Upper lobe of left lung (tissue), 6 donors: Measurements from ENCODE around the gene FETUB. TPM values are rescaled to one million over a fixed set of nuclear protein-coding genes. Genes with fewer than 3 reads are reported as not detected.
"Not testable (repeated sequence)": the region's sequence is repeated elsewhere in the genome, so short reads cannot be mapped to it uniquely, and the experiment has no call there.

Experiments used
- ATAC-seq, 2 donors: fragments of 200-7000 bp; cut with Tn5 transposase; one replicate each; pipeline ENCODE4 v1.9.1; 2022; ENCODE audit warnings: mild to moderate bottlenecking in 2 of 2, moderate library complexity in 2 of 2; ENCODE audit not compliant: low FRiP score in 2 of 2
- DNase-seq, 2 donors: peaks; one replicate each; pipeline ENCODE4 v3.0.0-alpha.2; 2019 to 2020
- H3K27ac ChIP-seq, 4 donors: fragments of 200-600 bp; sonication (generic); one replicate each; pipeline ENCODE4 v1.5.1; 2016 to 2019
- H3K27me3 ChIP-seq, 4 donors: fragments of 200-600 bp; sonication (generic); one replicate each; pipeline ENCODE4 v1.5.1; 2017 to 2019
- H3K36me3 ChIP-seq, 4 donors: fragments of 200-600 bp; sonication (generic); one replicate each; pipeline ENCODE4 v1.5.1; 2016 to 2019
- H3K4me1 ChIP-seq, 4 donors: fragments of 200-600 bp; sonication (generic); one replicate each; pipeline ENCODE4 v1.5.1; 2018 to 2019
- H3K4me3 ChIP-seq, 4 donors: fragments of 200-600 bp; sonication (generic); one replicate each; pipeline ENCODE4 v1.5.1; 2017 to 2019; ENCODE audit warnings: mild to moderate bottlenecking in 2 of 4, moderate library complexity in 1 of 4
- H3K9me3 ChIP-seq, 4 donors: fragments of 200-600 bp; sonication (generic); one replicate each; pipeline ENCODE4 v1.5.1; 2018 to 2019
- EP300 ChIP-seq, 4 donors: sonication (generic); formaldehyde crosslinking; IDR thresholded peaks; one replicate each; pipeline ENCODE4 v1.5.1; 2017; ENCODE audit warnings: antibody characterized with exemption in 4 of 4, control low read depth in 2 of 4
- POLR2A ChIP-seq, 4 donors: fragments of 450-650 bp; IDR thresholded peaks; one replicate each; pipeline ENCODE4 v1.5.1; 2016 to 2017; ENCODE audit warnings: antibody characterized with exemption in 4 of 4, mild to moderate bottlenecking in 2 of 4
- POLR2AphosphoS5 ChIP-seq, 2 donors: sonication (generic); formaldehyde crosslinking; IDR thresholded peaks; one replicate each; pipeline ENCODE4 v1.5.1; 2017; ENCODE audit warnings: antibody characterized with exemption in 2 of 2
- WGBS, 2 donors: methylation state at CpG; one replicate each; pipeline ENCODE4 v1.1.5; 2017 to 2018; 5-methylcytosine and 5-hydroxymethylcytosine counted together
- total RNA-seq, 6 donors: library from RNA; depleted of rRNA in 4 of 6; stranded (reverse); fragments of >200 nt in 4 of 6; gene quantifications; one replicate each; pipeline versions ENCODE4 v1.1.0 to v1.2.1, GENCODE V29; 2016 to 2021
- TF ChIP-seq, protein P1 (sequence below), 6 experiments: fragments of 450-650 bp in 4 of 6; fragments of 200-600 bp in 2 of 6; sonication (generic) in 2 of 6; IDR thresholded peaks; one replicate each; pipeline ENCODE4 v1.5.1; 2016 to 2019; ENCODE audit warnings: antibody characterized with exemption in 6 of 6
- donor health status: DM: no; HTN: no; CAD: no; lungs with moderate emphysema.
- donor health status: DM: no; HTN: yes; CAD: no; lungs with severe emphysema.

The FETUB gene
- total RNA-seq, 6 donors from 2014 or later: not detected

DNA sequence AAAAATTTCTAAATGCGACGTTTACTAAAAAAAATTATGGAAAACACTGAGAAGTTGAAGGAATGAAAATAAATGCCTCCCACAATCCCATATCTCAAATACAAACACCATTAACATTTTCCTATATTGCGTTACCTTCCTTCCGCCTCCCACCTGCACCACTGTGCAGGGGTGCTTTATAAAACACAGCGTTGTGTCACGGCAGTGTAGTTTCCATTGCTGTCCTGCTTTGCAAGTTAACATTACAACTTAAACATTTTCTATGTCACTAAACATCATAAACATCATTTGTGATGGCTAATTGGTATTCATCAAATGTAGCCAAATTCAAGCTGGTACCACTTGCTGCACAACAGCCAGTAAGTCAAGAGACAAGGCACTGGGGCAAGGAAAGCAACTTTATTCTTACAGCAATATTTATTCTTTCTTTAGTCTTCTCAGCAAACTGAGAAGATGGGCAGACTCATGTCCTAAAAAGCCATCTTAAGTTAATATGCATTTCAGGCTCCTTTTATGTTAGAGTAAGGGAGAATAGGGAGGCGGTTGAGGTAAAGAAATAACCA is 12.3 kb upstream of the FETUB start:
- Histone ChIP-seq H3K9me3 (no peaks in the 10 kb centered on the region), H3K4me3 (no peak overlapping the region), H3K36me3 (no peaks in the 10 kb centered on the region), H3K27me3 (no peaks in the 10 kb centered on the region), H3K27ac (no peak overlapping the region), H3K4me1 (no peaks in the 10 kb centered on the region)
- no peak for DNase-seq
- ATAC-seq: no peak
- 93 to 94% methylated on average over 7 of the region's 7 CpGs for WGBS, 2 donors
- TF ChIP-seq POLR2A (IDR thresholded peaks at IDR 0.05) (no peak), EP300 (IDR thresholded peaks at IDR 0.05) (no peak), POLR2AphosphoS5 (IDR thresholded peaks at IDR 0.05) (no peak)
- TF ChIP-seq, protein P1, sequence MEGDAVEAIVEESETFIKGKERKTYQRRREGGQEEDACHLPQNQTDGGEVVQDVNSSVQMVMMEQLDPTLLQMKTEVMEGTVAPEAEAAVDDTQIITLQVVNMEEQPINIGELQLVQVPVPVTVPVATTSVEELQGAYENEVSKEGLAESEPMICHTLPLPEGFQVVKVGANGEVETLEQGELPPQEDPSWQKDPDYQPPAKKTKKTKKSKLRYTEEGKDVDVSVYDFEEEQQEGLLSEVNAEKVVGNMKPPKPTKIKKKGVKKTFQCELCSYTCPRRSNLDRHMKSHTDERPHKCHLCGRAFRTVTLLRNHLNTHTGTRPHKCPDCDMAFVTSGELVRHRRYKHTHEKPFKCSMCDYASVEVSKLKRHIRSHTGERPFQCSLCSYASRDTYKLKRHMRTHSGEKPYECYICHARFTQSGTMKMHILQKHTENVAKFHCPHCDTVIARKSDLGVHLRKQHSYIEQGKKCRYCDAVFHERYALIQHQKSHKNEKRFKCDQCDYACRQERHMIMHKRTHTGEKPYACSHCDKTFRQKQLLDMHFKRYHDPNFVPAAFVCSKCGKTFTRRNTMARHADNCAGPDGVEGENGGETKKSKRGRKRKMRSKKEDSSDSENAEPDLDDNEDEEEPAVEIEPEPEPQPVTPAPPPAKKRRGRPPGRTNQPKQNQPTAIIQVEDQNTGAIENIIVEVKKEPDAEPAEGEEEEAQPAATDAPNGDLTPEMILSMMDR (IDR thresholded peaks at IDR 0.05): no peak

GRCh38 chr3:186628756-186629155 is 11.4 kb upstream of the FETUB start:
- H3K4me3 ChIP-seq: no peak overlapping the region
- H3K27me3 ChIP-seq: no peaks in the 10 kb centered on the region
- no peaks in the 10 kb centered on the region for H3K4me1 ChIP-seq
- DNase-seq: no peak
- H3K36me3 ChIP-seq: no peaks in the 10 kb centered on the region
- no peak for TF ChIP-seq POLR2AphosphoS5 (IDR thresholded peaks at IDR 0.05)
- TF ChIP-seq EP300 (IDR thresholded peaks at IDR 0.05): no peak
- TF ChIP-seq POLR2A (IDR thresholded peaks at IDR 0.05): no peak
- TF ChIP-seq, protein P1 (IDR thresholded peaks at IDR 0.05): no peak
- ATAC-seq: no peak
- no peak overlapping the region for H3K27ac ChIP-seq
- WGBS, 2 donors: 82 to 90% methylated on average over 7 of the region's 7 CpGs
- H3K9me3 ChIP-seq: no peaks in the 10 kb centered on the region

GRCh38 chr3:186630950-186631641 is 9.1 kb upstream of the FETUB start:
- TF ChIP-seq, protein P1 (IDR thresholded peaks at IDR 0.05): no peak
- TF ChIP-seq POLR2A (IDR thresholded peaks at IDR 0.05) (no peak), EP300 (IDR thresholded peaks at IDR 0.05) (no peak), POLR2AphosphoS5 (IDR thresholded peaks at IDR 0.05) (no peak)
- ATAC-seq: no peak
- H3K27me3 ChIP-seq: no peaks in the 10 kb centered on the region

DNA sequence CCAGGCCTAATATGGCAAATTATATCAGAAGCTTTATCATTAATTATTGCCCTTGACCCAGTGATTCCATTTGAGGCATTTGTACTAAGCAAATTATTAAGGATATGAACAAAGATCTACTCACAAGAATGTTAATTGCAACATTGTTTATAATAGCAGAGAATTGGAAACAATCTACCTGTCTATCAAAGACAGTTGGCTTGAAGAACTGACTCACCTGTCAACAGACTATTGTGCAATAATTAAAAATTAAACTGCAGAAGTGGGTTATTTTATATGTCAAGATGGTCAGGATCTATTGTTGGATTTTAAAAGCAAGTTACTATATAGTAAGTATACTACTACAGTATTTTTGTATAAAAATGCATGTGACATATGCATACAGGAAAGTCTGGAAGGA is 6.7 kb upstream of the FETUB start:
- no peaks in the 10 kb centered on the region for H3K4me1 ChIP-seq
- H3K27ac ChIP-seq: no peak overlapping the region
- H3K36me3 ChIP-seq: no peaks in the 10 kb centered on the region
- DNase-seq (no peak), ATAC-seq (no peak)
- no peaks in the 10 kb centered on the region for H3K9me3 ChIP-seq
- no peak overlapping the region for H3K4me3 ChIP-seq
- no peaks in the 10 kb centered on the region for H3K27me3 ChIP-seq
- TF ChIP-seq POLR2AphosphoS5 (IDR thresholded peaks at IDR 0.05) (no peak), EP300 (IDR thresholded peaks at IDR 0.05) (no peak), POLR2A (IDR thresholded peaks at IDR 0.05) (no peak)
- TF ChIP-seq, protein P1 (IDR thresholded peaks at IDR 0.05): no peak

More at GRCh38 chr3:186630950-186631641, 9.1 kb upstream of the FETUB start:
- H3K36me3 ChIP-seq: no peaks in the 10 kb centered on the region
- H3K4me1 ChIP-seq: no peaks in the 10 kb centered on the region
- no peaks in the 10 kb centered on the region for H3K9me3 ChIP-seq
- no peak overlapping the region for H3K4me3 ChIP-seq
- 71 to 86% methylated on average over 6 of the region's 6 CpGs for WGBS, 2 donors
- H3K27ac ChIP-seq: no peak overlapping the region
- no peak for DNase-seq

GRCh38 chr3:186634207-186634606 is 6.0 kb upstream of the FETUB start:
- not testable (repeated sequence) for H3K27me3 ChIP-seq, DNase-seq, H3K4me1 ChIP-seq, H3K4me3 ChIP-seq, H3K27ac ChIP-seq, H3K36me3 ChIP-seq, ATAC-seq, H3K9me3 ChIP-seq
- 89 to 92% methylated on average over 5 of the region's 5 CpGs for WGBS, 2 donors
